Measurements from ENCODE around the gene MS4A7.

Gene MS4A7

GRCh38 chr11:60428517-60428916, 50.2 kb downstream of the MS4A7 start:
- H3K4me3 ChIP-seq (ENCODE audit: low read length) = no peak overlapping the region
- H3K36me3 ChIP-seq (ENCODE audit: control insufficient read depth, insufficient read depth, low read length) = no peaks in the 10 kb centered on the region
- no peaks in the 10 kb centered on the region for H3K9me3 ChIP-seq (ENCODE audit: control insufficient read depth, low read length)
- H3K9ac ChIP-seq (ENCODE audit: low read length) = no peak overlapping the region
- no peaks in the 10 kb centered on the region for H3K27me3 ChIP-seq (ENCODE audit: control insufficient read depth, insufficient read depth, low read length)
- H3K4me1 ChIP-seq (ENCODE audit: control insufficient read depth, insufficient read depth, low read length) = no peaks in the 10 kb centered on the region

- Histone ChIP-seq H3K36me3 (ENCODE audit: control insufficient read depth, insufficient read depth, low read length) (no peaks in the 10 kb centered on the region), H3K9me3 (ENCODE audit: control insufficient read depth, low read length) (no peaks in the 10 kb centered on the region), H3K4me3 (ENCODE audit: low read length) (no peak within 1 kb of the TSS), H3K4me1 (ENCODE audit: control insufficient read depth, insufficient read depth, low read length) (no peaks in the 10 kb centered on the region), H3K27me3 (ENCODE audit: control insufficient read depth, insufficient read depth, low read length) (no peaks in the 10 kb centered on the region), H3K9ac (ENCODE audit: low read length) (no peak within 1 kb of the TSS)
Measured at GRCh38 chr11:60429272-60429671, 50.9 kb downstream of the MS4A7 start, which contains the start of gene MS4A5. TSS of gene MS4A5 (plus strand) at chr11:60429572. CDS start at chr11:60429675, 103 bp downstream.

- Histone ChIP-seq H3K36me3 (ENCODE audit: control insufficient read depth, insufficient read depth, low read length) (no peaks in the 10 kb centered on the region), H3K9ac (ENCODE audit: low read length) (no peak overlapping the region), H3K9me3 (ENCODE audit: control insufficient read depth, low read length) (no peaks in the 10 kb centered on the region), H3K4me3 (ENCODE audit: low read length) (no peak overlapping the region), H3K27me3 (ENCODE audit: control insufficient read depth, insufficient read depth, low read length) (no peaks in the 10 kb centered on the region), H3K4me1 (ENCODE audit: control insufficient read depth, insufficient read depth, low read length) (no peaks in the 10 kb centered on the region)
Measured at GRCh38 chr11:60431251-60431650, 52.9 kb downstream of the MS4A7 start.

- no peaks in the 10 kb centered on the region for H3K9me3 ChIP-seq (ENCODE audit: control insufficient read depth, low read length)
- H3K4me1 ChIP-seq (ENCODE audit: control insufficient read depth, insufficient read depth, low read length) = no peaks in the 10 kb centered on the region
- no peak overlapping the region for H3K9ac ChIP-seq (ENCODE audit: low read length)
- H3K27me3 ChIP-seq (ENCODE audit: control insufficient read depth, insufficient read depth, low read length) = no peaks in the 10 kb centered on the region
- H3K4me3 ChIP-seq (ENCODE audit: low read length) = no peak overlapping the region
- no peaks in the 10 kb centered on the region for H3K36me3 ChIP-seq (ENCODE audit: control insufficient read depth, insufficient read depth, low read length)
Measured at GRCh38 chr11:60433401-60433800, 55.1 kb downstream of the MS4A7 start.
